A673 (cell line): Measurements from ENCODE around the gene SKI.

Experiments
- EZH2 ChIP-seq: fragments of 200-600 bp; sonication (generic); IDR thresholded peaks from 2 replicates; pipeline ENCODE4 v1.6.1; 2017; ENCODE audit warnings: borderline replicate concordance, low read depth, mild to moderate bottlenecking, mixed read lengths, antibody characterized with exemption, low read length; ENCODE audit not compliant: poor library complexity, severe bottlenecking
- TF ChIP-seq, protein P1 (sequence below): fragments of 300-800, 200-600 bp; sonication (generic); conservative IDR thresholded peaks from 2 replicates; pipeline ENCODE4 v1.5.1; 2017; ENCODE audit warnings: low read depth, mild to moderate bottlenecking, antibody characterized with exemption, low read length, moderate library complexity, mixed read lengths

DNA sequence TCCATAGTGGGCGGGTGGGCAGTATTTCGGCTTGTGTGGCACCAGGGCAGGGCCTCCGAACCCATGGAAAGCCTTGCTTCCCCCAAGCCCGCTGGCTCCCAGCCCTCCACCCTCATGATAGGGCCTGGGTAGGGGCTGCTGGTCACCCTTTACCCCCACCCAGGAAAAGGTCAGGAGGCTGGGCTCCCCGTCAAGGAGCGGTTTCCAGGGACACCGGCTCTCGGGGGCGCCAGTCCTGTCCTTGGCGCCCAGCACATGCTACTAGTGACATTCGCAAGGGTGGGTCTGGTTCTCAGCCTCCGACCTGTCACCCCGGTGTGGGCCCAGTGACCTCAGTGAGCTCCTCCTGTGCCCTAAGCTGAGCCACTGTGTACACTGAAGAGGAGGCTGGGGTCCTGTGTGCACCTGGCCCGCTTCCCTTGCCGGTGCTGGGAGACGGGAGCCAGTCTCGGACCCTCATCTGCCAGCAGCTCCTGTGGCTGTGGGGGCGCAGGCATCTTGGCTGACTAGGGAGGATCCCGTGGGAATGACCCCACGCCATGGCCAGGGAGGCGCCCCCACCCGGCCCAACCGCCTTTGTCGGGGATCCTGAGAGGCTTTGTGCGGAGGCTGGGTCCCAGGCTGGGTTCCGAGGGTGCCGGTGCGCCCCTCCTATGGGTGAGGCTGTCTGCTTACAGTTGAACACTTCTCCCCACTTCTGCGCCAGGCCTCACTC is 54.6 kb downstream of the SKI start:
- TF ChIP-seq, protein P1, sequence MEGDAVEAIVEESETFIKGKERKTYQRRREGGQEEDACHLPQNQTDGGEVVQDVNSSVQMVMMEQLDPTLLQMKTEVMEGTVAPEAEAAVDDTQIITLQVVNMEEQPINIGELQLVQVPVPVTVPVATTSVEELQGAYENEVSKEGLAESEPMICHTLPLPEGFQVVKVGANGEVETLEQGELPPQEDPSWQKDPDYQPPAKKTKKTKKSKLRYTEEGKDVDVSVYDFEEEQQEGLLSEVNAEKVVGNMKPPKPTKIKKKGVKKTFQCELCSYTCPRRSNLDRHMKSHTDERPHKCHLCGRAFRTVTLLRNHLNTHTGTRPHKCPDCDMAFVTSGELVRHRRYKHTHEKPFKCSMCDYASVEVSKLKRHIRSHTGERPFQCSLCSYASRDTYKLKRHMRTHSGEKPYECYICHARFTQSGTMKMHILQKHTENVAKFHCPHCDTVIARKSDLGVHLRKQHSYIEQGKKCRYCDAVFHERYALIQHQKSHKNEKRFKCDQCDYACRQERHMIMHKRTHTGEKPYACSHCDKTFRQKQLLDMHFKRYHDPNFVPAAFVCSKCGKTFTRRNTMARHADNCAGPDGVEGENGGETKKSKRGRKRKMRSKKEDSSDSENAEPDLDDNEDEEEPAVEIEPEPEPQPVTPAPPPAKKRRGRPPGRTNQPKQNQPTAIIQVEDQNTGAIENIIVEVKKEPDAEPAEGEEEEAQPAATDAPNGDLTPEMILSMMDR: no peak
- no peak for TF ChIP-seq EZH2
